Measurements from ENCODE around the gene ANKRD42. TPM values are rescaled to one million over a fixed set of nuclear protein-coding genes. Genes with fewer than 3 reads are reported as not detected.

The ANKRD42 gene
- total and polyA plus RNA-seq, 2 of the 8 experiments (the other 6 are each of a cell fraction or from before 2014, with no cell fraction given), result 2.0 to 5.5 TPM

DNA sequence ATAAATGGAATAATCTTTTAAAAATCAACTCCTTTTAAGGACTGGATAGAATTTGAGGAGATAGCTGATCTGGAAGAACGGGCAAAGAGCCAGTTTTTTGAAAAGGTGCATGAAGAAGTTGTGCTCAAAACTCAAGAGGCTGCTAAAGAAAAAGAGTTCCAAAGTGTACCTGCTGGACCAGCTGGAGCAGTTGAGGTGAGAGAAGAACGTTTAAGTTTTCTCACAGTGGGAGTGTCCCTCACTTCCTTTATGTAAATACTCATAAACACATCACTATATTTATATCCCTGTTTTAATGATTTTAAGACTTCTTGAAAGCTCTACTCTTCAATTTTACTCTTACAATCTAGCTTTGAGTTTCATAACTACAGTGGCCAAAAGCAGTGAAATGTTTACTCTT, 11.7 kb upstream of the ANKRD42 start:
- ChIA-PET POLR2A (ENCODE audit: partially characterized antibody) (interaction anchor here (0.7 to 1.1 kb wide), 3 partner anchors 14 to 25 kb away, joined by 3 read pairs; partner anchors contain the start of gene PCF11), CTCF (ENCODE audit: partially characterized antibody) (interaction anchor here (0.7 to 1.1 kb wide), 4 partner anchors 92 to 315 kb away, joined by 3 to 4 read pairs (median 3); no protein-coding TSS in a partner anchor)
- Histone ChIP-seq H2AK5ac (ENCODE audit: low read depth, low read length) (no peak overlapping the region), H2BK120ac (replicated peaks; ENCODE audit: low read depth, low read length) (no peak overlapping the region), H2BK5ac (ENCODE audit: low read depth, low read length) (no peak overlapping the region), H3K79me1 (ENCODE audit: low read depth, low read length) (no peaks in the 10 kb centered on the region), H4K5ac (ENCODE audit: insufficient read length, low read depth, low read length) (no peak overlapping the region), H3K9ac (replicated peaks in 1 of 4; ENCODE audit: extremely low read depth in 1 of 4, low read depth in 3 of 4, low read length in 3 of 4) (no peak overlapping the region), H3K56ac (replicated peaks; ENCODE audit: insufficient read length, low read depth, low read length) (no peak overlapping the region), H4K20me1 (replicated peaks in 1 of 2; ENCODE audit: control insufficient read depth in 1 of 2, insufficient read depth in 2 of 2, low read length in 2 of 2) (peaks cover 0 to 2% of the 10 kb centered on the region in 2 experiments), H4K8ac (ENCODE audit: extremely low read depth, insufficient read depth, low read length) (no peak overlapping the region), H3K4me1 (replicated peaks in 1 of 4; ENCODE audit: control insufficient read depth in 3 of 4, insufficient read depth in 4 of 4, low read length in 3 of 4) (no peaks in the 10 kb centered on the region), H3K4me2 (ENCODE audit: insufficient read depth in 1 of 2, low read depth in 2 of 2, low read length in 2 of 2) (no peak overlapping the region), H2BK20ac (ENCODE audit: low read length) (no peak overlapping the region), H3K9me3 (ENCODE audit: insufficient read depth in 2 of 2, low read depth in 1 of 2, low read length in 1 of 2) (no peaks in the 10 kb centered on the region), H2BK12ac (ENCODE audit: low read depth, low read length) (no peak overlapping the region), H4K91ac (replicated peaks; ENCODE audit: insufficient read length, low read length) (no peak overlapping the region), H3K4me3 (ENCODE audit: extremely low read depth in 1 of 4, insufficient read depth in 2 of 4, low read depth in 3 of 4, low read length in 4 of 4) (no peak overlapping the region), H3K23ac (ENCODE audit: insufficient read length) (no peak overlapping the region), H3K79me2 (ENCODE audit: control insufficient read depth in 1 of 2, insufficient read depth in 2 of 2, low read length in 2 of 2) (no peaks in the 10 kb centered on the region), H3K23me2 (ENCODE audit: low read depth, low read length) (no peaks in the 10 kb centered on the region), H3K36me3 (ENCODE audit: control insufficient read depth in 2 of 4, insufficient read depth in 4 of 4, low read length in 3 of 4) (peaks cover 11 to 86% (median 51%) of the 10 kb centered on the region in 4 experiments), H2AFZ (ENCODE audit: low read length) (no peak overlapping the region), H2BK15ac (ENCODE audit: low read length) (no peak overlapping the region), H3K27ac (ENCODE audit: low read depth, low read length) (no peak overlapping the region), H3K14ac (ENCODE audit: insufficient read length) (no peak overlapping the region), H3K18ac (ENCODE audit: extremely low read depth, low read length) (no peak overlapping the region), H3K27me3 (replicated peaks in 1 of 4; ENCODE audit: control insufficient read depth in 3 of 4, extremely low read depth in 1 of 4, insufficient read depth in 3 of 4, low read length in 3 of 4) (no peaks in the 10 kb centered on the region), H3K4ac (replicated peaks; ENCODE audit: insufficient read length, low read depth, low read length) (no peak overlapping the region)
- no peak for DNase-seq (ENCODE audit: low read depth in 1 of 2, low spot score in 2 of 2)
- WGBS, 2 experiments (ENCODE audit: extremely low coverage in 1 of 2, insufficient coverage in 1 of 2, insufficient read length in 1 of 2, insufficient replicate concordance in 2 of 2, low coverage in 1 of 2, low lambda C conversion rate in 2 of 2, missing lambda C conversion rate in 1 of 2), result 92% methylated on average over 2 of the region's 2 CpGs; no CpG with 5 or more reads in 1 of the 2 experiments
- no peak for FAIRE-seq
- TF ChIP-seq BCL11A (IDR thresholded peaks at IDR 0.05; ENCODE audit: low read depth in 2 of 2, low read length in 2 of 2), result no peak
- no peak for TF ChIP-seq YY1 (IDR thresholded peaks at IDR 0.05; ENCODE audit: low read depth, low read length)
- no peak for TF ChIP-seq SIX5 (IDR thresholded peaks at IDR 0.05; ENCODE audit: low read depth, low read length)
- TF ChIP-seq BACH1 (IDR thresholded peaks at IDR 0.05; ENCODE audit: low read length), result no peak
- no peak for TF ChIP-seq TCF12 (IDR thresholded peaks at IDR 0.05; ENCODE audit: low read depth, low read length)

Data from H1 (cell line).